Caco-2 (cell line): ENCODE data around the gene CHKB. TPM values are rescaled to one million over a fixed set of nuclear protein-coding genes. Genes with fewer than 3 reads are reported as not detected.
"Not testable (repeated sequence)": the region's sequence is repeated elsewhere in the genome, so short reads cannot be mapped to it uniquely, and the experiment has no call there.

ENCODE experiments used
- BruUV-seq: library from RNA; stranded (reverse); fragments of 400-500 nt; replicated peaks from 2 replicates; lab custom pipeline; 2021; lab: Mats Ljungman, UMichigan
- CTCF ChIA-PET: fragments of 300-600 bp; sonication (Branson Sonifier 250); formaldehyde crosslinking; loops from one replicate; lab custom pipeline; 2022; ENCODE audit warnings: antibody characterized with exemption; lab: Charles Lee
- POLR2A ChIA-PET: fragments of 300-600 bp; sonication (Branson Sonifier 250); formaldehyde crosslinking; loops from one replicate; lab custom pipeline; 2022; ENCODE audit warnings: antibody characterized with exemption; lab: Charles Lee
- DNase-seq, 2 experiments: peaks; one replicate each; pipeline versions ENCODE4 v3.0.0 to v3.0.0-alpha.2; 2020 to 2022
- H3K27me3 ChIP-seq: replicated peaks from 2 replicates; pipeline ENCODE4 v1.6.0; 2011; ENCODE audit warnings: low read length; ENCODE audit not compliant: control insufficient read depth, insufficient read depth
- H3K36me3 ChIP-seq: 2 replicates; pipeline ENCODE4 v1.5.1; 2011; ENCODE audit warnings: low read length; ENCODE audit not compliant: control insufficient read depth, insufficient read depth
- H3K4me1 ChIP-seq: fragments of 250-450 bp; sonication (Bioruptor Pico); 2 replicates; pipeline ENCODE4 v1.5.1; 2020; ENCODE audit warnings: mild to moderate bottlenecking
- H3K4me3 ChIP-seq: 2 replicates; pipeline ENCODE4 v1.5.1; 2011; ENCODE audit warnings: low read depth, mild to moderate bottlenecking, control low read depth, low read length
- H3K9me3 ChIP-seq: fragments of 250-450 bp; sonication (Bioruptor Pico); 2 replicates; pipeline ENCODE4 v1.5.1; 2020; ENCODE audit warnings: mild to moderate bottlenecking, moderate library complexity
- H3K27ac Mint-ChIP-seq: one replicate; pipeline ENCODE4 v1.8.0; 2022; ENCODE audit warnings: mixed read lengths; ENCODE audit not compliant: unreplicated experiment
- H3K27me3 Mint-ChIP-seq: one replicate; pipeline ENCODE4 v1.8.0; 2022; ENCODE audit warnings: mixed read lengths; ENCODE audit not compliant: insufficient read depth, unreplicated experiment
- H3K36me3 Mint-ChIP-seq: one replicate; pipeline ENCODE4 v1.8.0; 2022; ENCODE audit warnings: mild to moderate bottlenecking, mixed read lengths; ENCODE audit not compliant: insufficient read depth, unreplicated experiment
- H3K4me1 Mint-ChIP-seq: one replicate; pipeline ENCODE4 v1.8.0; 2022; ENCODE audit warnings: low read depth, mixed read lengths; ENCODE audit not compliant: unreplicated experiment
- H3K4me3 Mint-ChIP-seq: one replicate; pipeline ENCODE4 v1.8.0; 2022; ENCODE audit warnings: mild to moderate bottlenecking, moderate library complexity, mixed read lengths; ENCODE audit not compliant: unreplicated experiment
- H3K9me3 Mint-ChIP-seq: one replicate; pipeline ENCODE4 v1.8.0; 2022; ENCODE audit warnings: mixed read lengths; ENCODE audit not compliant: unreplicated experiment
- CTCF ChIP-seq, 2 experiments: fragments of 200-600 bp in 1 of 2; IDR thresholded peaks; 1 replicate in 1 of 2; 2 replicates in 1 of 2; pipeline versions ENCODE4 v1.5.1 to v1.8.0; 2011 to 2022; ENCODE audit warnings: antibody characterized with exemption in 1 of 2, control low read depth in 1 of 2, inconsistent platforms in 1 of 2, low read depth in 1 of 2, low read length in 1 of 2, mild to moderate bottlenecking in 1 of 2, moderate library complexity in 1 of 2; ENCODE audit not compliant: insufficient read depth in 1 of 2, severe bottlenecking in 1 of 2, unreplicated experiment in 1 of 2
- intact Hi-C: fragments of 100-400 bp; cut with micrococcal nuclease; formaldehyde crosslinking; loops from one replicate; pipeline ENCODE4 v1.10.0; 2022; ENCODE audit not compliant: unreplicated experiment
- total RNA-seq: library from RNA; stranded (reverse); gene quantifications from 2 replicates; pipeline ENCODE4 v1.2.3, GENCODE V29; 2022

Gene CHKB
- total RNA-seq, 1 experiment from 2014 or later = 43.3 TPM

- H3K9me3 Mint-ChIP-seq = no peaks in the 10 kb centered on the region
- Histone ChIP-seq H3K9me3 (no peaks in the 10 kb centered on the region), H3K36me3 (no peaks in the 10 kb centered on the region), H3K27me3 (no peaks in the 10 kb centered on the region), H3K4me1 (no peaks in the 10 kb centered on the region), H3K4me3 (no peak overlapping the region)
- H3K4me1 Mint-ChIP-seq = no peaks in the 10 kb centered on the region
- intact Hi-C loops = no loop called here
- H3K27ac Mint-ChIP-seq = no peak overlapping the region
- no peak overlapping the region for H3K4me3 Mint-ChIP-seq
- no TSS peak for BruUV-seq
- no peak for DNase-seq
- ChIA-PET POLR2A (no interaction called here), CTCF (no interaction called here)
- H3K36me3 Mint-ChIP-seq = no peaks in the 10 kb centered on the region
- H3K27me3 Mint-ChIP-seq = peaks cover 3% of the 10 kb centered on the region
- no peak for TF ChIP-seq CTCF (IDR thresholded peaks at IDR 0.05; ENCODE audit: insufficient read depth in 1 of 2, low read depth in 1 of 2, low read length in 1 of 2, severe bottlenecking in 1 of 2, unreplicated experiment in 1 of 2)
Observed at GRCh38 chr22:50608996-50609395, 26.3 kb upstream of the CHKB start.

GRCh38 chr22:50608058-50608840 is 25.6 kb upstream of the CHKB start:
- H3K27me3 Mint-ChIP-seq, POLR2A ChIA-PET, intact Hi-C loops, H3K27ac Mint-ChIP-seq, H3K36me3 Mint-ChIP-seq, H3K9me3 Mint-ChIP-seq, H3K4me1 Mint-ChIP-seq, H3K36me3 ChIP-seq, BruUV-seq, H3K4me3 Mint-ChIP-seq, DNase-seq, H3K27me3 ChIP-seq, H3K4me3 ChIP-seq, H3K4me1 ChIP-seq, H3K9me3 ChIP-seq, CTCF ChIA-PET: not testable (repeated sequence)

- Mint-ChIP-seq H3K27ac (no peak overlapping the region), H3K4me3 (no peak overlapping the region)
- CTCF ChIA-PET = no interaction called here
Observed at GRCh38 chr22:50607659-50608020, 25.0 kb upstream of the CHKB start.

More at GRCh38 chr22:50607659-50608020, 25.0 kb upstream of the CHKB start:
- Mint-ChIP-seq H3K36me3 (no peaks in the 10 kb centered on the region), H3K4me1 (no peaks in the 10 kb centered on the region), H3K9me3 (no peaks in the 10 kb centered on the region), H3K27me3 (peaks cover 3% of the 10 kb centered on the region)
- no peak for TF ChIP-seq CTCF (IDR thresholded peaks at IDR 0.05; ENCODE audit: insufficient read depth in 1 of 2, low read depth in 1 of 2, low read length in 1 of 2, severe bottlenecking in 1 of 2, unreplicated experiment in 1 of 2)
- Histone ChIP-seq H3K27me3 (no peaks in the 10 kb centered on the region), H3K4me3 (no peak overlapping the region), H3K9me3 (no peaks in the 10 kb centered on the region), H3K4me1 (no peaks in the 10 kb centered on the region), H3K36me3 (no peaks in the 10 kb centered on the region)
- DNase-seq = no peak
- BruUV-seq = no TSS peak
- POLR2A ChIA-PET = no interaction called here
- intact Hi-C loops = no loop called here
